Measurements from ENCODE around the gene TMEM178A.

TMEM178A gene

DNA sequence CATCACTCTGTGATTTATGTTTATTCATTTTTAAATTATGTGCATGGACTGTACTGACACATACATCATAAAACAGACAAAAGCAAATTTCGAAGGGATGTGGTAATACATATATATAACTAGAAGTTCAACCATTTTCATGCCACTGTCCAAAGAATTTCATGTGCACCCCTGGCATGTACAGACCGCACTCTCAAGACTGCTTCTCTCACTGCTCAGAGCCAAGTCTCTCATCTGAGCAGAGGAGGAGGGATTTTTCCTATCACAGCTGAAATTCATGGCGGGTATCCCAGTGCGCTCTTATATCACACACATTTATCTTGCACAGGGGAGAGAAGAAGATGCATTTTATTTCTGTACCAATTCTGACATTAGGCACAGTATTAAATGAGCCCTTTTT, 5.9 kb downstream of the TMEM178A start:
- Histone ChIP-seq H3K27ac (ENCODE audit: low read length) (no peak overlapping the region), H3K9me3 (replicated peaks; ENCODE audit: insufficient read depth, low read length) (no peaks in the 10 kb centered on the region), H3K4me3 (ENCODE audit: low read length) (no peak overlapping the region), H3K79me2 (ENCODE audit: low read length) (no peaks in the 10 kb centered on the region), H3F3A (ENCODE audit: insufficient read depth, low read length) (no peaks in the 10 kb centered on the region), H3K27me3 (replicated peaks; ENCODE audit: insufficient read depth, low read length) (no peaks in the 10 kb centered on the region), H3K9me2 (replicated peaks; ENCODE audit: insufficient read depth, low read length) (no peaks in the 10 kb centered on the region), H3K4me2 (ENCODE audit: low read depth, low read length) (no peak overlapping the region), H4K20me1 (ENCODE audit: insufficient read depth, low read length) (no peaks in the 10 kb centered on the region), H3K9ac (ENCODE audit: low read length) (no peak overlapping the region), H2AFZ (ENCODE audit: low read length) (no peak overlapping the region), H3K36me3 (replicated peaks; ENCODE audit: insufficient read depth, low read length) (no peaks in the 10 kb centered on the region), H3K4me1 (ENCODE audit: low read length) (no peaks in the 10 kb centered on the region)
- DNase-seq: no peak
- TF ChIP-seq EZH2phosphoT487 (IDR thresholded peaks at IDR 0.05; ENCODE audit: low read length) (no peak), EZH2 (optimal IDR thresholded peaks at IDR 0.05; ENCODE audit: low read depth, low read length) (no peak), CTCF (IDR thresholded peaks at IDR 0.05; ENCODE audit: low read length) (no peak)

GRCh38 chr2:39673018-39673417, 7.3 kb downstream of the TMEM178A start:
- H3K27me3 ChIP-seq (replicated peaks; ENCODE audit: insufficient read depth, low read length): no peaks in the 10 kb centered on the region
- no peak overlapping the region for H3K4me3 ChIP-seq (ENCODE audit: low read length)
- H2AFZ ChIP-seq (ENCODE audit: low read length): no peak overlapping the region
- H3K27ac ChIP-seq (ENCODE audit: low read length): no peak overlapping the region
- TF ChIP-seq EZH2phosphoT487 (IDR thresholded peaks at IDR 0.05; ENCODE audit: low read length) (no peak), EZH2 (optimal IDR thresholded peaks at IDR 0.05; ENCODE audit: low read depth, low read length) (no peak), CTCF (IDR thresholded peaks at IDR 0.05; ENCODE audit: low read length) (no peak)
- H3K36me3 ChIP-seq (replicated peaks; ENCODE audit: insufficient read depth, low read length): no peaks in the 10 kb centered on the region
- H3F3A ChIP-seq (ENCODE audit: insufficient read depth, low read length): no peaks in the 10 kb centered on the region
- DNase-seq: no peak
- no peaks in the 10 kb centered on the region for H4K20me1 ChIP-seq (ENCODE audit: insufficient read depth, low read length)
- no peaks in the 10 kb centered on the region for H3K9me2 ChIP-seq (replicated peaks; ENCODE audit: insufficient read depth, low read length)
- H3K4me1 ChIP-seq (ENCODE audit: low read length): no peaks in the 10 kb centered on the region
- no peak overlapping the region for H3K9ac ChIP-seq (ENCODE audit: low read length)
- no peaks in the 10 kb centered on the region for H3K79me2 ChIP-seq (ENCODE audit: low read length)
- no peaks in the 10 kb centered on the region for H3K9me3 ChIP-seq (replicated peaks; ENCODE audit: insufficient read depth, low read length)
- no peak overlapping the region for H3K4me2 ChIP-seq (ENCODE audit: low read depth, low read length)

GRCh38 chr2:39676342-39676741, 10.6 kb downstream of the TMEM178A start:
- Histone ChIP-seq H3K27ac (ENCODE audit: low read length) (no peak overlapping the region), H3F3A (ENCODE audit: insufficient read depth, low read length) (no peaks in the 10 kb centered on the region), H4K20me1 (ENCODE audit: insufficient read depth, low read length) (no peaks in the 10 kb centered on the region), H3K36me3 (replicated peaks; ENCODE audit: insufficient read depth, low read length) (no peaks in the 10 kb centered on the region), H3K4me3 (ENCODE audit: low read length) (no peak overlapping the region), H3K9me3 (replicated peaks; ENCODE audit: insufficient read depth, low read length) (no peaks in the 10 kb centered on the region), H3K9ac (ENCODE audit: low read length) (no peak overlapping the region), H2AFZ (ENCODE audit: low read length) (no peak overlapping the region), H3K4me1 (ENCODE audit: low read length) (no peaks in the 10 kb centered on the region), H3K27me3 (replicated peaks; ENCODE audit: insufficient read depth, low read length) (no peaks in the 10 kb centered on the region), H3K9me2 (replicated peaks; ENCODE audit: insufficient read depth, low read length) (no peaks in the 10 kb centered on the region), H3K79me2 (ENCODE audit: low read length) (no peaks in the 10 kb centered on the region), H3K4me2 (ENCODE audit: low read depth, low read length) (no peak overlapping the region)
- TF ChIP-seq CTCF (IDR thresholded peaks at IDR 0.05; ENCODE audit: low read length): no peak
- no peak for TF ChIP-seq EZH2 (optimal IDR thresholded peaks at IDR 0.05; ENCODE audit: low read depth, low read length)
- no peak for TF ChIP-seq EZH2phosphoT487 (IDR thresholded peaks at IDR 0.05; ENCODE audit: low read length)
- no peak for DNase-seq
